ENCODE results near the gene AK2.

- TF ChIP-seq POLR2AphosphoS5 (IDR thresholded peaks at IDR 0.05): no peak
- TF ChIP-seq CTCF (IDR thresholded peaks at IDR 0.05): no peak
- TF ChIP-seq POLR2A (IDR thresholded peaks at IDR 0.05): peak; percentile 69
Measured at GRCh38 chr1:32991819-32992488, 44.7 kb downstream of the AK2 start.
